ENCODE measurements around the gene RAB30.

Gene RAB30
- 73.5 reads per million, percentile 76 among the genes with 10 or more reads in this experiment for total RNA-seq

DNA sequence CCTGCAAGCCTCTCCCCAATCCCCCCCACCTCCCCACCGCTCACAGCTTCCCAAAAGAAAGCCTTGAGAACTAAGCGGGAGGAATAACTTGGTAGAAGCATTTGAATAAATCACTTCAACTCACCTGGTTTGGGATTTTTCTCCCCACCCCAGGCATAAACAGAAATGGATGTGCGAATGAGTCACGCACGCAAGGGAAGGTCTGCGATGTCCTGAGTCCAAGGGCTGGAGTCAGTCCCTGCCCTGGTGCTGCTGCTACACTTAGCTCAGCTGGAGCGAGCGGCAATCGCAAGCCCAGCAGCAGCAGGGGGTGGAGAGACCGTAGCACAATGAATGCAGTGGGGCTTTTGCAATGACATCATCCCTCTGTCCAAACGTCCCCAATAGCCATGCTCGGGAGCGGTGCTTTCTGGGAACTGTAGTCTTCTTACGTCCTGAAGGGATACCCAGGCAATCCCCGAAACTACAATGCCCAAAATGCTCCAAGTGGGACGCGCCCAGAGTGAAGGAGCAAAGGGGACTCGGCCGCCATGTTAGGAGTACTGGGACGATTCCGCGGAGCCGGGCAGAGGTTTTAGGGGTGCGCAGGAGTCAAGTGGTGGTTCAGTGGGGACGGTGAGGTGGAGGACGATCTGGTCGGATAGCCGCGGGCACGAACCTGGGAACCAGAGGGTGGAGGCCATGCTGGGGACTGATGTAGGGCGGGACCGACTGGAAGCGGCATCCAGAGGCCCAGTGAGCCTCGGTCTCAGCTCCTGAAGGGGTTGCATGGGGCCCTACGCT lies at the start of gene RAB30:
Gene RAB30, minus strand, starts transcription at position 331 of the 783 bp plus-strand sequence. CDS start 74,581 bp downstream, outside the sequence.
- DNase-seq: peak; percentile 95

GRCh38 chr11:83120327-83120726 lies 48.6 kb upstream of the RAB30 start:
- DNase-seq: no peak

DNA sequence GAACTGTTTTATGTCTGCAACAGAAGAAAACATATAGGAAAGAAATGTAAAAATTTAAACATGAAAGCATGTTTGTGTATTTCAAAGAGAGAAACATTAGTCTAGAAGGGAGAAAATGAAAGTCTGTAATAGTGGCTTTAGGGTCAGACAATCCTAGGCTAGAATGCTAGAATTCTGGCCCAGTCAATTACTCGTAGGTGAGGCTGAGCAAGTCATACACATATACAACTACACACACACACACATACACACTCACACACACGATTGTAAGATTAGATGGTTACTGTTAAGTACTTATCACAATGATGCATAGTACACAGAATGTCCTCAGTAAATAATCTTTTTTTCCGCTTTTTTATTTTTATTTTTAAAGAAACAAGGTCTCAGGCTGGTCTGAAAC lies 47.5 kb upstream of the RAB30 start:
- DNase-seq: no peak

GRCh38 chr11:83118814-83119213 lies 47.1 kb upstream of the RAB30 start:
- DNase-seq: no peak

DNA sequence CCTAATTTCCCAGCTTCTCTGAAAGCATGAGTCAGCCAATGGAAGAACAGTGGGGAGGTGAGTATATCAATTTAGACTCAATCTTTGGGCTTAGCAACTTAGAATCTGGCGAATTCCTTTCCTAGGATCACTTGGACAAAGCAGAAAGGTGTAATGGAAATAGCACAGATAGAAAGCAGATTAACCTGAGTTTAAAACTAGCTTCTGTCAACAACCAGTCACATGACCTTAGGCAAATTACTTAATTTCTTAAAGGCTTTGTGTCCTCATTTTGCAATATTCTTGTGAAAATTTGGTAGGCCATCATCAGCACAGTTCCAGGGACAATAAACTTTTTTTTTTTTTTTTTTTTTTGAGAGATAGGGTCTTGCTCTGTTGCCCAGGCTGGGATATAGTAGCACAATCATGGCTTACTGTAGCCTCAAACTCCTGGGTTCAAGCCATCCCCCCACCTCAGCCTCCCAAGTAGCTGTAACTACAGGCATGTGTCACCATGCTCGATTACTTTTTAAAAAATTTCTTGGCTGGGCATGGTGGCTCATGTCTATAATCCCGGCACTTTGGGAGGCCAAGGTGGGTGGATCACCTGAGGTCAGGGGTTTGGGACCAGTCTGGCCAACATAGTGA lies 44.4 kb upstream of the RAB30 start:
- no peak for DNase-seq

- no peak for DNase-seq
Measured at GRCh38 chr11:83115551-83115950, 43.9 kb upstream of the RAB30 start.

GRCh38 chr11:83115026-83115425 lies 43.3 kb upstream of the RAB30 start:
- no peak for DNase-seq

GRCh38 chr11:83112886-83113285 lies 41.2 kb upstream of the RAB30 start:
- DNase-seq: no peak

GRCh38 chr11:83105168-83105567 lies 33.5 kb upstream of the RAB30 start:
- DNase-seq: no peak

DNA sequence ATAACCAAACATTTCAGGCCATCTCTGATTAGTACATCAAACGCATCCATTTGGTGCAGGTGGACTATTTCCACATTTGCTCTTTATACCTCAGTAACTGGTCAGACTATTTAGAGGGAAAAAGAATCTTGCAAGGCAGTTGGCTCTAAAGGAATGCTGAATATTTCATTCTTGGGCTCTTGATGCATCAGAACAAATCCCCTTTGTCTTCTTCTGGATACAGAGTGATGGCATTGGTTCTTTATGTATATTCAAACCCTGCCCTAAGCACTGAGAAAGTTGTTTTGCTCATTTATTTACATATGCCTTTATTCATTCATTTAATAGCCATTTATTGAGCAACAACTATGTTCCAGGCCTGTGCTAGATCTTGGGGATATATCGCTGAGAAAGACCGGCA lies 31.1 kb upstream of the RAB30 start:
- DNase-seq: no peak

GRCh38 chr11:83097429-83098075 lies 25.9 kb upstream of the RAB30 start:
- DNase-seq: no peak

DNA sequence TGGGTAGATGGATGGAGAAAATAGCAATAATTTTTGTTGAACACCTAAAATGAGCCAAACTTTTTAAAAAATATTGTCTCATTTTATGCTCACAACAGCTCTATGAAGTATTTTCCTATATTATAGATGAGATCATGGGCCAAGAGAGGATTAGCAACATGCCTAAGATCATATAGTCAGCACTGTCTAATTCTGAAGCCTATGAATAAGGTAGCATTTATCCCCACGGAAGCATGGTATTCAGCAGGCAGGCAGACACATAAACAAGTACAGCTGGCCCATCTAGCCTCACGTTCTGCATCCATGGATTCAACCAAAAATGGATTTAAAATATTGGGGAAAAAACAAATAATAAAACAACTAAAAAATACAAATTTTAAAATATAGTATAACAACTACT lies 21.9 kb upstream of the RAB30 start:
- no peak for DNase-seq

DNA sequence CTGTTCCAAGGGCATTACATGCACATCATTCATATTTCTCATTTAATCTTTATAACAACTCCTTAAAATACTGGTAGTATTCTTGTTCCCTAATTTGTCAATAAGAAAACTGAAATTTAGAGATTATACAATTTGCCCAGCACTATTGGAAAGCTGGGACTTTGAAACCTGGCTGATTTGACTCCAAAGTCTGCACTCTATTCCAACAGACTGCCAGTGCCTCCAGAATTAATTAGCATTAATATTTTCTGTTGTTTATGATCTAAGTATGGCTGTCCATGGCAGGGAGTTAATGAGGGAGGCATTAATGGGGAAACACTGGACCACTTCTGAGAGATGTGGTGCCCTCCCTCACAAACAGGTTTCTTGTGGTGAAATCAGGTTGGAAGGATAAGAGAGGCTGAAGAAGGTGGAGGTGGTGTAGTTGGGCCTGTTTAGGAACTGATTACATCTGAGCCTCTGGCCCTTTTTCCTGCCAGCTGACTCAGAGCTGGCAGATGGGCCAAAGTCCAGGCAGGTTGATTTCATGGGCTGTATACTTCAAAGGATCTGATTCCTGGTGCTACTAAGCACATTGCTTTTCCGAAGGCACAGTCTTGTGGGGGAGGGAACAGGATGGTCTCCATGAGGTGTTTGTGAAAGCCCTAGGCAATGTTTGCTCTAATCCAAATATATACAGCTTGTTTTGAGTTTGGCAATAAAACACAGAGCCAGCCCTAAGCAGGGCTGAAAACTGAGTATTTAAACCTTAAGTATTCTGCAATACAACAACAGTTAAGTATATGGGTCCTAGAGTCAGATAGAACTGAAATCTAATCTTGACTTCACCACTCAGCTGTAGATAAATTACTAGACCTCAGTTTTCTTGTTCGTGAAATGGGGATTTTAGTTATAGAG lies 21.0 kb upstream of the RAB30 start:
- no peak for DNase-seq

DNA sequence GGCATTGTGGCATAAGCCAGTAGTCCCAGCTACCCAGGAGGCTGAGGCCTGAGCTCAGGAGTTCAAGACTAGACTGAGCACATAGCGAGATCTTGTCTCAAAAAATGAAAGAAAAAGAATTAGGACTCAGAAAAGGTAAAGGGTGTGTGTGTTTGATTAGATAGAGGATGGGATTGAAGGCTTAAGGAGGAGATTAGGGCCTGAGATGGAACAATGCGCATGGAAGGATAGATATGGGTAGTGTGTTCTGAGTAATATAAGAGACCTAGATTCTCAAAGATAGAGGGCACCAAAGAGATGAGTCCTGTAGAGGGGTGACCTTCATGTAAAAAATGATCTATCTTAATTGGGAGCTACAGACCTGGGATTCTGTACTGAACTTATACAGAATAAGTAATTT lies 17.3 kb upstream of the RAB30 start:
- DNase-seq: no peak

DNA sequence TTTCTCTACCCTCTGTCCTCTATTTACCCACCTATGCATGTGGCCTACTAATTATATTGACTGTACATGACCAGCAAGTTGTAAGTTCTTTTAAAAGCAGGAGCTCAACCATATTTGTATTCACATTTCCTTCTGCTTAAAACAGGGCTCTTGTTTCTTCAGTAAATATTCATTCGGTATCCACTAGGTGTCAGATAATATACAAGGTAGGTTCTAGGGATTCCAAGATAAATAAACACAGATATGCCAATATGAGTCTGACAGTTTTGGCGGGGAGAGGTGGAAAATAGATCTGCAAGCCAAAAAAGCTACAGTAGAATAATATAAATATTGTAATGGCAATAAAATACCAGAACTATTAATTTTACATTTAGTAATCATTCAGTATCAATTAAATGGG lies 15.3 kb upstream of the RAB30 start:
- DNase-seq: no peak

- DNase-seq: no peak
Measured at GRCh38 chr11:83079820-83080219, 8.1 kb upstream of the RAB30 start.

DNA sequence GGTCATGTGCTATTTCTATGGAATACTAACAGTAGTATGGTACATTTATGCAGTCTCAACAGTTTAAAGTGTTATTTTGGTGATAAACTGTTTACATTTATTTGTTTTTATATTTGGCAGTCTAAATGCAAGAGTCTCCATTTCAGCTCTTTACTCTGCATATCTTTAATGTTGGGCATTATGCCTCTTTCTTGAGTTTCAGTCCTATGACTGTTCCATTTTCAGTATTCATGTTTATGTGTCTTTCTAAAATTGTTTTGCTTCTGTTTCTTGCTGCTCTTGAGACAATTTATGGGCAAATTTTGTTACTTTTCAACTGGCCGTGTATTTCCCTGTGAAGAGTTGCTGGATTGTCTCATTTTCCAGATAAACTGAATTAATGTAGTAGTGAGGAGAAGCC lies 6.6 kb upstream of the RAB30 start:
- DNase-seq: no peak

DNA sequence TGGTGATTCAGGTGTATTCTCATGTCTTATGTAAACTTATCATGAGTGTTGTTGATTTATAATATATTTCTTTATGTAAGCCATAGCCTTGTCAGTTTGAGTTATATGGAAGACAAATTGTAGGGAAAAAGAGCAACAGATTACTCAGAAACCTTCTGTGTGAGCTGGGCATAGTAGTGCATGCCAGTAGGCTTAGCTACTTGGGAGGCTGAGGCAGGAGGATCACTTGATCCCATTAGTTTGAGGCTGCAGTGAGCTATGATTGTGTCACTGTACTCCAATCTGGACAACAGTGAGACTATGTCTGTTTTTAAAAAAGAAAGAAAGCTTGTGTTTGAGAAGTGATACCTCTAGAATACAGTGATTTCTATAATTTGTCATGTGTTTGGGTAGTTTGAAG lies 2.2 kb upstream of the RAB30 start:
- no peak for DNase-seq

DNA sequence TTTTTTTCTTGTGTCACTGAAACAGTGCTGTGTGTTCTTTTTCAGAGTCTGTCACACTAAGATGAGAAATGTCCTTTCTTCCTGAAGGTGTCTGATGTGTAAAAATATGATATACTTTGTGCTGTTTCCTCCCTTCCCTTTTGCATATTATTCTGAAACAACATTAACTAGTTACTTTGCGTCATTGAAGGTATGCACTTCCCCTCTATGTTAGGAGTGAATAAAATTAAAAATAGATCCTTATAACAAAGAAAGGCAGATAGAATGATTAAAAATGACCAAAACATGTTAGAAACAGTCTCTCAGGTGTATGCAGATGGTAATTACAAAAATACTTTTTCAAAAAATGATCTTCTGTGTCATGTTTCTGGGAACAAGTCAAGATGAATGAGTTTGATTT lies 1.6 kb upstream of the RAB30 start:
- no peak for DNase-seq

- no peak for DNase-seq
Measured at GRCh38 chr11:83072350-83073242, 899 bp upstream of the RAB30 start.

DNA sequence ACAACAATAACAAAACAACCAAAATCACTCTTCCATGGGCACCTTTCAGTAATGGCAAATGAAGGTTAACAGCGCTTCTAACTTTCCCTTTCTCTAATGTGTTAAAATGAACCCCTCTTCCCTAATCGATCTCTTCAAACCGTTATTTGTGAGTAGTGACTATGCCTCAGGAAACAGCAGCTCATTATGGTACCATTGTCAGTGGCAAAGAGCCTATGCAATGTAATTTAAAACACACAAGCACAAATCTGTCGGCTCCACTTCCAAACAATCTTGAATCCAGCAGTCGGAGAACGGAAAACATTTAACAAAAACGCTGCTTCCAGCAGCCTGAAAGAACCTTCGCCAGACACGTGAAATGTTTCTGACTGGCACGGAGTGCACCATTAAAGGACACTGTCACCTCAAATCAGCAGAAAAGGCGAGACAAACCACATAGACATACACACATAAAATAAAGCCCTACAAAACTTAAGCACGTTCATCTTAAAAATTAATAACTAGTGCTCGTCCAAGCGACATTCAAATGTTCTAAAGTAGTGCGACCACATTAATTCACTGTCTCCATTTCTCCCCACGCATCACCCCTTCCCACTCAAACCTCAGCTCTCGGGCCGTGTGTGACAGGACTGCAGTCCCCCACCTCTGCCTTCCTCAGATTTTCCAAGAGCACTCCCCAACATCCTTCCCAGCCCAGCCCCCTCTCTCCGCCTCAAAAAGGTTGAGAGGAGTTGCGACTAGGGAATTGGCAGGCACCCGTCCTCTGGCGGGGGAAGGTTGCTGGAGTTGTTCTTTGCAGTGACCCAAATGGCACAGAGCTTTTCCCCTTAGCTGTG lies 748 bp downstream of the RAB30 start:
- DNase-seq: peak; percentile 5

Measured in effector CD4-positive, alpha-beta T cell (primary cell).